ENCODE data around the gene CLIP1.
"Not testable (repeated sequence)": the region's sequence is repeated elsewhere in the genome, so short reads cannot be mapped to it uniquely, and the experiment has no call there.

DNA sequence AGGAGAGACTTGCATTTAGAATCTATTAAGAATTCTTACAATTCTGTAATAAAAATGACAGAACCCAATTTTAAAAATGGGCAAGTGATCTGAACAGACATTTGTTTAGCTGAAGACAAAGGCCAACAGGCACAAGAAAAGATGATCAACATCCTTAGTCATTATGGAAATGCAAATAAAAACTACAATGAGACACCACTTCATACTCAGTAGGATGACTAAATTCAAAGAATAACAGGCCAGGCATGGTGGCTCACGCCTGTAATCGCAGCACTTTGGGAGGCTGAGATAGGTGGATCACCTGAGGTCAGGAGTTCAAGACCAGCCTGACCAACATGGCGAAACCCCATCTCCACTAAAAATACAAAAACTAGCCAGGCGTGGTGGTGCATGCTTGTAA, 164.0 kb downstream of the CLIP1 start:
- TF ChIP-seq, protein P1, sequence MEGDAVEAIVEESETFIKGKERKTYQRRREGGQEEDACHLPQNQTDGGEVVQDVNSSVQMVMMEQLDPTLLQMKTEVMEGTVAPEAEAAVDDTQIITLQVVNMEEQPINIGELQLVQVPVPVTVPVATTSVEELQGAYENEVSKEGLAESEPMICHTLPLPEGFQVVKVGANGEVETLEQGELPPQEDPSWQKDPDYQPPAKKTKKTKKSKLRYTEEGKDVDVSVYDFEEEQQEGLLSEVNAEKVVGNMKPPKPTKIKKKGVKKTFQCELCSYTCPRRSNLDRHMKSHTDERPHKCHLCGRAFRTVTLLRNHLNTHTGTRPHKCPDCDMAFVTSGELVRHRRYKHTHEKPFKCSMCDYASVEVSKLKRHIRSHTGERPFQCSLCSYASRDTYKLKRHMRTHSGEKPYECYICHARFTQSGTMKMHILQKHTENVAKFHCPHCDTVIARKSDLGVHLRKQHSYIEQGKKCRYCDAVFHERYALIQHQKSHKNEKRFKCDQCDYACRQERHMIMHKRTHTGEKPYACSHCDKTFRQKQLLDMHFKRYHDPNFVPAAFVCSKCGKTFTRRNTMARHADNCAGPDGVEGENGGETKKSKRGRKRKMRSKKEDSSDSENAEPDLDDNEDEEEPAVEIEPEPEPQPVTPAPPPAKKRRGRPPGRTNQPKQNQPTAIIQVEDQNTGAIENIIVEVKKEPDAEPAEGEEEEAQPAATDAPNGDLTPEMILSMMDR (IDR thresholded peaks at IDR 0.05): not testable (repeated sequence)
- not testable (repeated sequence) for TF ChIP-seq POLR2A (IDR thresholded peaks at IDR 0.05)

Measured in uterus (tissue), 2 donors.